Measurements from ENCODE around the gene GAGE12F.
"Not testable (repeated sequence)": the region's sequence is repeated elsewhere in the genome, so short reads cannot be mapped to it uniquely, and the experiment has no call there.

Gene GAGE12F, protein sequence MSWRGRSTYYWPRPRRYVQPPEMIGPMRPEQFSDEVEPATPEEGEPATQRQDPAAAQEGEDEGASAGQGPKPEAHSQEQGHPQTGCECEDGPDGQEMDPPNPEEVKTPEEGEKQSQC

DNA sequence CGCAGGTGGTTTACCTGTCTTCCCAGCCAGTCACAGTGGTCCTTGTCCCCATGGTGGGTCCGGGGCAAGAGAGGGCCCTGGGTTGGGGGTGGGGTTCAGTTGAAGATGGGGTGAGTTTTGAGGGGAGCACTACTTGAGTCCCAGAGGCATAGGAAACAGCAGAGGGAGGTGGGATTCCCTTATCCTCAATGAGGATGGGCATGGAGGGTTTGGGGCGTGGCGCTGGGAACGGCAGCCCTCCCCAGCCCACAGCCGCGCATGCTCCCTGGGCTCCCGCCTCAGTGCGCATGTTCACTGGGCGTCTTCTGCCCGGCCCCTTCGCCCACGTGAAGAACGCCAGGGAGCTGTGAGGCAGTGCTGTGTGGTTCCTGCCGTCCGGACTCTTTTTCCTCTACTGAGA lies at the start of gene GAGE12F:
GAGE12F (plus strand) TSS at position 301 of the 400 bp plus-strand sequence. CDS start 1,155 bp downstream, outside the sequence.
- not testable (repeated sequence) for DNase-seq (ENCODE audit: low read depth in 1 of 2, low spot score in 1 of 2)

DNA sequence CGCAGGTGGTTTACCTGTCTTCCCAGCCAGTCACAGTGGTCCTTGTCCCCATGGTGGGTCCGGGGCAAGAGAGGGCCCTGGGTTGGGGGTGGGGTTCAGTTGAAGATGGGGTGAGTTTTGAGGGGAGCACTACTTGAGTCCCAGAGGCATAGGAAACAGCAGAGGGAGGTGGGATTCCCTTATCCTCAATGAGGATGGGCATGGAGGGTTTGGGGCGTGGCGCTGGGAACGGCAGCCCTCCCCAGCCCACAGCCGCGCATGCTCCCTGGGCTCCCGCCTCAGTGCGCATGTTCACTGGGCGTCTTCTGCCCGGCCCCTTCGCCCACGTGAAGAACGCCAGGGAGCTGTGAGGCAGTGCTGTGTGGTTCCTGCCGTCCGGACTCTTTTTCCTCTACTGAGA lies 28.8 kb upstream of the GAGE12F start, which contains the start of gene GAGE12C:
GAGE12C (plus strand) TSS at position 301 of the 400 bp plus-strand sequence. CDS start 1,155 bp downstream, outside the sequence.
- not testable (repeated sequence) for DNase-seq (ENCODE audit: low read depth in 1 of 2, low spot score in 1 of 2)

- not testable (repeated sequence) for DNase-seq (ENCODE audit: low read depth in 1 of 2, low spot score in 1 of 2)
These were observed 19.2 kb upstream of the GAGE12F start, which contains the start of gene GAGE12D for GRCh38 chrX:49541433-49541832. TSS of gene GAGE12D (plus strand) at chrX:49541733. CDS start at chrX:49542888, 1,155 bp downstream.

DNA sequence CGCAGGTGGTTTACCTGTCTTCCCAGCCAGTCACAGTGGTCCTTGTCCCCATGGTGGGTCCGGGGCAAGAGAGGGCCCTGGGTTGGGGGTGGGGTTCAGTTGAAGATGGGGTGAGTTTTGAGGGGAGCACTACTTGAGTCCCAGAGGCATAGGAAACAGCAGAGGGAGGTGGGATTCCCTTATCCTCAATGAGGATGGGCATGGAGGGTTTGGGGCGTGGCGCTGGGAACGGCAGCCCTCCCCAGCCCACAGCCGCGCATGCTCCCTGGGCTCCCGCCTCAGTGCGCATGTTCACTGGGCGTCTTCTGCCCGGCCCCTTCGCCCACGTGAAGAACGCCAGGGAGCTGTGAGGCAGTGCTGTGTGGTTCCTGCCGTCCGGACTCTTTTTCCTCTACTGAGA lies 9.7 kb upstream of the GAGE12F start, which contains the start of gene GAGE12E:
GAGE12E (plus strand) TSS at position 301 of the 400 bp plus-strand sequence. CDS start 1,155 bp downstream, outside the sequence.
- DNase-seq (ENCODE audit: low read depth in 1 of 2, low spot score in 1 of 2): not testable (repeated sequence)

DNA sequence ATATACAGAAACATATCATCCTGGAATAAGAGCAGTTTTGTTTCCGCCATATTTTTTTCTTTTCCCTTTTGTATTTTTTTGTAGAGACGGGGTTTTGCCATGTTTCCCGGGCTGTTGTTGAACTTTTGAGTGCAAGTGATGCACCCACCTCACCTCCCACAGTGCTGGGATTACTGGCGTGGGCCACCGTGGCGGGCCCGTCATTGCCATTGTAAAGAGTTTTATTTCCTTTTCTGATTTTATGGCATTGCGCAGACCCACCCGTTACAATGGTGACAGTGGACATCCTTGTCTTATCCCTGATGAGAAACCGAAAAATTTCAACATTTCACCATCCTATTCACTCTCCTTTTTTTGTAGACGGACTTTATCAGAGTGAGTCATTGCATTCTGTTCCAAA lies 8.1 kb downstream of the GAGE12F start:
- DNase-seq (ENCODE audit: low read depth in 1 of 2, low spot score in 1 of 2): not testable (repeated sequence)

GRCh38 chrX:49569152-49569551 lies 8.5 kb downstream of the GAGE12F start:
- not testable (repeated sequence) for DNase-seq (ENCODE audit: low read depth in 1 of 2, low spot score in 1 of 2)

DNA sequence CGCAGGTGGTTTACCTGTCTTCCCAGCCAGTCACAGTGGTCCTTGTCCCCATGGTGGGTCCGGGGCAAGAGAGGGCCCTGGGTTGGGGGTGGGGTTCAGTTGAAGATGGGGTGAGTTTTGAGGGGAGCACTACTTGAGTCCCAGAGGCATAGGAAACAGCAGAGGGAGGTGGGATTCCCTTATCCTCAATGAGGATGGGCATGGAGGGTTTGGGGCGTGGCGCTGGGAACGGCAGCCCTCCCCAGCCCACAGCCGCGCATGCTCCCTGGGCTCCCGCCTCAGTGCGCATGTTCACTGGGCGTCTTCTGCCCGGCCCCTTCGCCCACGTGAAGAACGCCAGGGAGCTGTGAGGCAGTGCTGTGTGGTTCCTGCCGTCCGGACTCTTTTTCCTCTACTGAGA lies 9.5 kb downstream of the GAGE12F start, which contains the start of gene GAGE12G:
GAGE12G (plus strand) TSS at position 301 of the 400 bp plus-strand sequence. CDS start 1,155 bp downstream, outside the sequence.
- DNase-seq (ENCODE audit: low read depth in 1 of 2, low spot score in 1 of 2): not testable (repeated sequence)

DNA sequence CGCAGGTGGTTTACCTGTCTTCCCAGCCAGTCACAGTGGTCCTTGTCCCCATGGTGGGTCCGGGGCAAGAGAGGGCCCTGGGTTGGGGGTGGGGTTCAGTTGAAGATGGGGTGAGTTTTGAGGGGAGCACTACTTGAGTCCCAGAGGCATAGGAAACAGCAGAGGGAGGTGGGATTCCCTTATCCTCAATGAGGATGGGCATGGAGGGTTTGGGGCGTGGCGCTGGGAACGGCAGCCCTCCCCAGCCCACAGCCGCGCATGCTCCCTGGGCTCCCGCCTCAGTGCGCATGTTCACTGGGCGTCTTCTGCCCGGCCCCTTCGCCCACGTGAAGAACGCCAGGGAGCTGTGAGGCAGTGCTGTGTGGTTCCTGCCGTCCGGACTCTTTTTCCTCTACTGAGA lies 19.0 kb downstream of the GAGE12F start, which contains the start of gene GAGE12H:
GAGE12H (plus strand) TSS at position 301 of the 400 bp plus-strand sequence. CDS start 1,155 bp downstream, outside the sequence.
- DNase-seq (ENCODE audit: low read depth in 1 of 2, low spot score in 1 of 2): not testable (repeated sequence)

DNA sequence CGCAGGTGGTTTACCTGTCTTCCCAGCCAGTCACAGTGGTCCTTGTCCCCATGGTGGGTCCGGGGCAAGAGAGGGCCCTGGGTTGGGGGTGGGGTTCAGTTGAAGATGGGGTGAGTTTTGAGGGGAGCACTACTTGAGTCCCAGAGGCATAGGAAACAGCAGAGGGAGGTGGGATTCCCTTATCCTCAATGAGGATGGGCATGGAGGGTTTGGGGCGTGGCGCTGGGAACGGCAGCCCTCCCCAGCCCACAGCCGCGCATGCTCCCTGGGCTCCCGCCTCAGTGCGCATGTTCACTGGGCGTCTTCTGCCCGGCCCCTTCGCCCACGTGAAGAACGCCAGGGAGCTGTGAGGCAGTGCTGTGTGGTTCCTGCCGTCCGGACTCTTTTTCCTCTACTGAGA lies 28.6 kb downstream of the GAGE12F start, which contains the start of gene GAGE2A:
GAGE2A (plus strand) TSS at position 301 of the 400 bp plus-strand sequence. CDS start 1,155 bp downstream, outside the sequence.
- not testable (repeated sequence) for DNase-seq (ENCODE audit: low read depth in 1 of 2, low spot score in 1 of 2)

DNA sequence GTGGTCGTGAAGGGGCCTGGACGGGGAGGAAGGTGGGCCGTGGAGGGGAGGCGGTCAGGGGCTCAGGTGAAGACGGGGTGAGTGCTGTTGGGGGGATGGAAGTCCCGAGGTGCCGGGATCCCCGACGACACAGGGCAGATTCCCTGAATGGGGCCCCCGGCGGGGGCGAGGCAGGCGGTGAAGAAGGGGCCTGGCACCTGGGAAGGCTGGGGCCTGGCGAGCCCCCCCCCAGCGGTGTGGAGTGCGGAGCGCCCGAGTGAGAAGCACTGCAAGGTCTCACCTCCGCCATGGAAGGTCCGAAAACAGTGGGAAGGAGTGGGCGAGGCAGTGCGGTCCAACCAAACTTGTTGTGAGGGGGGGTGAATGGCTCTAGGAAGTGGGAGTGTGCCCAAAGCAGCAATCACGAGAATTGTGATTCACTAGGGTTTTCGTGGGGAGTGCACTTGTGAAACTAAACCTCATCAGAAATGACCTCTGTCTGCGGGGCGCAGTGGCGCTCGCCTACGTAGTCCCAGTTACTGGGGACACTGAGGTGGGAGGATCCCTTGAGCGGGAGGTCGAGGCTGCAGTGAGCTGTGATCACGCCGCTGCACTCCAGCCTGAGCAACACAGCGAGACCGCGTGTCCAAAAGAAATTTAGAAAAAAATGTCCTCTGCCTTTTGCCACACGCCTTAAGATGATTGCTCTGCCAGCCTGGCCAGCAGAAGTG lies 29.3 kb downstream of the GAGE12F start:
- peak in 1 of 2 donors; percentile 0 for DNase-seq (ENCODE audit: low read depth in 1 of 2, low spot score in 1 of 2)

- DNase-seq (ENCODE audit: low read depth in 1 of 2, low spot score in 1 of 2): not testable (repeated sequence)
These were observed 29.8 kb downstream of the GAGE12F start for GRCh38 chrX:49590488-49590887.

DNA sequence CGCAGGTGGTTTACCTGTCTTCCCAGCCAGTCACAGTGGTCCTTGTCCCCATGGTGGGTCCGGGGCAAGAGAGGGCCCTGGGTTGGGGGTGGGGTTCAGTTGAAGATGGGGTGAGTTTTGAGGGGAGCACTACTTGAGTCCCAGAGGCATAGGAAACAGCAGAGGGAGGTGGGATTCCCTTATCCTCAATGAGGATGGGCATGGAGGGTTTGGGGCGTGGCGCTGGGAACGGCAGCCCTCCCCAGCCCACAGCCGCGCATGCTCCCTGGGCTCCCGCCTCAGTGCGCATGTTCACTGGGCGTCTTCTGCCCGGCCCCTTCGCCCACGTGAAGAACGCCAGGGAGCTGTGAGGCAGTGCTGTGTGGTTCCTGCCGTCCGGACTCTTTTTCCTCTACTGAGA lies 38.1 kb downstream of the GAGE12F start, which contains the start of gene GAGE1:
GAGE1 (plus strand) TSS at position 301 of the 400 bp plus-strand sequence. CDS start 1,155 bp downstream, outside the sequence.
- not testable (repeated sequence) for DNase-seq (ENCODE audit: low read depth in 1 of 2, low spot score in 1 of 2)

- DNase-seq (ENCODE audit: low read depth in 1 of 2, low spot score in 1 of 2): no peak
These were observed 50.2 kb downstream of the GAGE12F start for GRCh38 chrX:49610718-49611310.
